ENCODE measurements around the gene BSX.

DNA sequence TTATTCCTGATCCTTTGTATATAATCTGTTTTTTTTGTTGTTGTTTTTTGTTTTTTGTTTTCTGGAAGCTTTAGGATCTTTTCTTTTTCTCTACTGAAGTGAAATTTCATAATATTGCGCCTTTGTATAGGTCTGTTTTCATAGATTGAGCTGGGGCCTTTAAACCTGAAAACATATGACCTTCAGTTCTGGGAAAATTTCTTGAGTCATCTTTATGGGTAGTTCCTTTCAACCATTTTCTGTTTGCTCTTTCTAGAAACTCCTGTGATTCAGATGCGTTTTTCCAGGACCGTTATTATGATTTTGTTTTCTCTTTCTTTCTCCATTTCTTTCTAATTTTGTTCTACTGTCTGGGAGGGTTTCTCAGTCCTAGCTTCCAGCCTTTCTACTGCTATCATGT is 43.7 kb downstream of the BSX start:
- TF ChIP-seq, protein P1, sequence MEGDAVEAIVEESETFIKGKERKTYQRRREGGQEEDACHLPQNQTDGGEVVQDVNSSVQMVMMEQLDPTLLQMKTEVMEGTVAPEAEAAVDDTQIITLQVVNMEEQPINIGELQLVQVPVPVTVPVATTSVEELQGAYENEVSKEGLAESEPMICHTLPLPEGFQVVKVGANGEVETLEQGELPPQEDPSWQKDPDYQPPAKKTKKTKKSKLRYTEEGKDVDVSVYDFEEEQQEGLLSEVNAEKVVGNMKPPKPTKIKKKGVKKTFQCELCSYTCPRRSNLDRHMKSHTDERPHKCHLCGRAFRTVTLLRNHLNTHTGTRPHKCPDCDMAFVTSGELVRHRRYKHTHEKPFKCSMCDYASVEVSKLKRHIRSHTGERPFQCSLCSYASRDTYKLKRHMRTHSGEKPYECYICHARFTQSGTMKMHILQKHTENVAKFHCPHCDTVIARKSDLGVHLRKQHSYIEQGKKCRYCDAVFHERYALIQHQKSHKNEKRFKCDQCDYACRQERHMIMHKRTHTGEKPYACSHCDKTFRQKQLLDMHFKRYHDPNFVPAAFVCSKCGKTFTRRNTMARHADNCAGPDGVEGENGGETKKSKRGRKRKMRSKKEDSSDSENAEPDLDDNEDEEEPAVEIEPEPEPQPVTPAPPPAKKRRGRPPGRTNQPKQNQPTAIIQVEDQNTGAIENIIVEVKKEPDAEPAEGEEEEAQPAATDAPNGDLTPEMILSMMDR (conservative IDR thresholded peaks at IDR 0.05; ENCODE audit: low read depth, low read length) = no peak
- TF ChIP-seq EZH2phosphoT487 (IDR thresholded peaks at IDR 0.05; ENCODE audit: borderline replicate concordance, low read length) (no peak), EZH2 (IDR thresholded peaks at IDR 0.05; ENCODE audit: low read length, unreplicated experiment) (no peak)
